Kasumi-1 (cell line): Measurements from ENCODE around the gene CDR2.
A peak's percentile ranks its signal among the peaks of the same experiment; 100 is the strongest.

Experiments used
- DNase-seq, 2 experiments: peaks; one replicate each; lab custom pipeline; 2025; lab: John Stamatoyannopoulos, UW

The CDR2 gene

GRCh38 chr16:22324787-22325597 lies 49.4 kb downstream of the CDR2 start:
- no peak for DNase-seq

GRCh38 chr16:22323959-22324786 lies 50.2 kb downstream of the CDR2 start:
- no peak for DNase-seq

- no peak for DNase-seq
Observed at GRCh38 chr16:22323173-22323958, 51.1 kb downstream of the CDR2 start.

- no peak for DNase-seq
Observed at GRCh38 chr16:22322741-22323140, 51.7 kb downstream of the CDR2 start.

GRCh38 chr16:22322021-22322471 lies 52.4 kb downstream of the CDR2 start:
- DNase-seq, result no peak

- peak; percentile 36 to 56 for DNase-seq
Observed at GRCh38 chr16:22321340-22322001, 52.9 kb downstream of the CDR2 start.

GRCh38 chr16:22320572-22321339 lies 53.7 kb downstream of the CDR2 start:
- no peak for DNase-seq

- DNase-seq, result peak; percentile 1 to 26
Observed at GRCh38 chr16:22318690-22319358, 55.6 kb downstream of the CDR2 start.

- DNase-seq, result no peak
Observed at GRCh38 chr16:22317625-22318024, 56.8 kb downstream of the CDR2 start.

GRCh38 chr16:22317001-22317530 lies 57.4 kb downstream of the CDR2 start:
- DNase-seq, result no peak

GRCh38 chr16:22316411-22316811 lies 58.0 kb downstream of the CDR2 start:
- DNase-seq, result no peak

GRCh38 chr16:22315979-22316378 lies 58.4 kb downstream of the CDR2 start:
- DNase-seq, result no peak

- no peak for DNase-seq
Observed at GRCh38 chr16:22314661-22315626, 59.5 kb downstream of the CDR2 start.

GRCh38 chr16:22313876-22314470 lies 60.4 kb downstream of the CDR2 start:
- no peak for DNase-seq

- no peak for DNase-seq
Observed at GRCh38 chr16:22312897-22313781, 61.3 kb downstream of the CDR2 start.

GRCh38 chr16:22311520-22311919 lies 62.9 kb downstream of the CDR2 start:
- DNase-seq, result no peak

GRCh38 chr16:22308824-22309520 lies 65.4 kb downstream of the CDR2 start:
- DNase-seq, result no peak
